Tibial artery (tissue), 4 donors: Measurements from ENCODE around the gene HOXA3.

Experiments used
- DNase-seq, 2 donors: peaks; one replicate each; pipeline ENCODE4 v3.0.0-alpha.2; 2019
- H3K27ac ChIP-seq, 2 donors: fragments of 200-600 bp; sonication (generic) in 1 of 2; 1 replicate in 1 of 2; 2 replicates in 1 of 2; pipeline ENCODE4 v1.5.1; 2018 to 2019; ENCODE audit warnings: mild to moderate bottlenecking in 1 of 2
- H3K27me3 ChIP-seq, 2 donors: fragments of 200-600 bp; sonication (generic) in 1 of 2; one replicate each; pipeline versions ENCODE4 v1.5.1 to v1.6.0; 2016 to 2019
- H3K36me3 ChIP-seq, 3 donors: fragments of 200-600 bp; sonication (generic) in 2 of 3; one replicate each; pipeline ENCODE4 v1.5.1; 2016 to 2019; ENCODE audit warnings: mild to moderate bottlenecking in 2 of 3
- H3K4me1 ChIP-seq, 4 donors: fragments of 200-600 bp; sonication (generic) in 2 of 4; 1 replicate in 3 of 4; 2 replicates in 1 of 4; pipeline ENCODE4 v1.5.1; 2016 to 2019
- H3K4me3 ChIP-seq, 2 donors: fragments of 200-600 bp; sonication (generic) in 1 of 2; 1 replicate in 1 of 2; 2 replicates in 1 of 2; pipeline ENCODE4 v1.5.1; 2018 to 2019; ENCODE audit warnings: mild to moderate bottlenecking in 2 of 2
- H3K9me3 ChIP-seq, 3 donors: fragments of 200-600 bp; sonication (generic) in 1 of 3; one replicate each; pipeline ENCODE4 v1.5.1; 2016 to 2019
- intact Hi-C: fragments of 100-400 bp; cut with DNase I; formaldehyde crosslinking; loops from one replicate; pipeline ENCODE4 v1.15.0; 2023; ENCODE audit warnings: low total_unique reads
- TF ChIP-seq, protein P1 (sequence below), 2 experiments: fragments of 200-600 bp in 1 of 2; fragments of 450-650 bp in 1 of 2; IDR thresholded peaks; one replicate each; pipeline ENCODE4 v1.5.1; 2017 to 2019; ENCODE audit warnings: antibody characterized with exemption in 2 of 2, mild to moderate bottlenecking in 1 of 2, moderate library complexity in 1 of 2

Gene HOXA3

DNA sequence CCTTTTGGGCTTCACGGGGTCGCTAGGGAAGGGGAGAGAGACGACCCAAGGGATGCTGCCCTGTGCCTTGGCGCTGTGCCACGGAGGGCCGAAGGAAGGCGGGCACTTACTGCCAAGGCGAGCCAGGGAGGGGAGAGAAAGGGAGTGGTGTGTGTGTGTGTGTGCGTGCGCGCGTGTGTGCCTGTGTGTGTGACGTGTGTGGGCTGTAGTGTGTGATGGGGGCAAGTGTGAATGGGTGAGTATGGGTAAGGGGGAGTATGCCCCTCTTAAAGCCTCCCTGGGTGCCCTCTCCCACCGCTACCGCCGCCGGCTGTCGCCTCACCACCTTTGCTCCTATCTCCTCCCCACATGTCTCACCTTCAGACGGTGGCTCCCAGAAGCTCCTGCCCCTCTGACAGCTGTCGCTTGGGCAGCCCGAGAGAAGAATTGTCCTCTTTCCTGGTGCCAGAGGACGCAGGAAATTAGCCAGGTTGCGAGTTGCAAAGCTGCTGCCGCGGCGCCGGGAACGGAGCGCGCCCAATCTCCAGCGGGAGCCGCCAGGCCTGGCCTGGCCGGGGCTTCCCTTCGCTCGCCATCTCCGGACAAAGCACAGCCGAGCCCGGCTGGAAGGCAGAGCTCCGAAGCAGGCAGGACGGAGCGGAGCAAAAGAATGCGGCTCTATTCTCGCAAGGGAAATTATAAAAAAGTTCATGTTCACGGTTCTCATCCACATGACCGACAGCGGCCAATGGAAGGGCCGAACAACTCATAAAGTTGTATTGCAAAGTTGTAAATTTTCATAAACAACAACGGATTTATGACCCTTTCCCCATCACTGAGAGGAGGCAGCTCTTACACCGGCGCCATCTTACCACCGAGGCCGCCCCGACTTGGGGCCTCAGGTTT is at the start of gene HOXA3:
Gene HOXA3, minus strand, starts transcription at position 653 of the 885 bp plus-strand sequence. CDS start 41,943 bp downstream, outside the sequence.
- Histone ChIP-seq H3K27me3 (no peaks in the 10 kb centered on the region), H3K4me3 (peak within 1 kb of the TSS; percentile 66 to 78), H3K4me1 (peaks cover 10 to 59% (median 50%) of the 10 kb centered on the region in 4 donors), H3K36me3 (no peaks in the 10 kb centered on the region), H3K9me3 (no peaks in the 10 kb centered on the region), H3K27ac (peak within 1 kb of the TSS; percentile 94 to 95)
- TF ChIP-seq, protein P1, sequence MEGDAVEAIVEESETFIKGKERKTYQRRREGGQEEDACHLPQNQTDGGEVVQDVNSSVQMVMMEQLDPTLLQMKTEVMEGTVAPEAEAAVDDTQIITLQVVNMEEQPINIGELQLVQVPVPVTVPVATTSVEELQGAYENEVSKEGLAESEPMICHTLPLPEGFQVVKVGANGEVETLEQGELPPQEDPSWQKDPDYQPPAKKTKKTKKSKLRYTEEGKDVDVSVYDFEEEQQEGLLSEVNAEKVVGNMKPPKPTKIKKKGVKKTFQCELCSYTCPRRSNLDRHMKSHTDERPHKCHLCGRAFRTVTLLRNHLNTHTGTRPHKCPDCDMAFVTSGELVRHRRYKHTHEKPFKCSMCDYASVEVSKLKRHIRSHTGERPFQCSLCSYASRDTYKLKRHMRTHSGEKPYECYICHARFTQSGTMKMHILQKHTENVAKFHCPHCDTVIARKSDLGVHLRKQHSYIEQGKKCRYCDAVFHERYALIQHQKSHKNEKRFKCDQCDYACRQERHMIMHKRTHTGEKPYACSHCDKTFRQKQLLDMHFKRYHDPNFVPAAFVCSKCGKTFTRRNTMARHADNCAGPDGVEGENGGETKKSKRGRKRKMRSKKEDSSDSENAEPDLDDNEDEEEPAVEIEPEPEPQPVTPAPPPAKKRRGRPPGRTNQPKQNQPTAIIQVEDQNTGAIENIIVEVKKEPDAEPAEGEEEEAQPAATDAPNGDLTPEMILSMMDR (IDR thresholded peaks at IDR 0.05), result no peak
- DNase-seq, result peak; percentile 78 to 90
- intact Hi-C loops, result no loop called here

DNA sequence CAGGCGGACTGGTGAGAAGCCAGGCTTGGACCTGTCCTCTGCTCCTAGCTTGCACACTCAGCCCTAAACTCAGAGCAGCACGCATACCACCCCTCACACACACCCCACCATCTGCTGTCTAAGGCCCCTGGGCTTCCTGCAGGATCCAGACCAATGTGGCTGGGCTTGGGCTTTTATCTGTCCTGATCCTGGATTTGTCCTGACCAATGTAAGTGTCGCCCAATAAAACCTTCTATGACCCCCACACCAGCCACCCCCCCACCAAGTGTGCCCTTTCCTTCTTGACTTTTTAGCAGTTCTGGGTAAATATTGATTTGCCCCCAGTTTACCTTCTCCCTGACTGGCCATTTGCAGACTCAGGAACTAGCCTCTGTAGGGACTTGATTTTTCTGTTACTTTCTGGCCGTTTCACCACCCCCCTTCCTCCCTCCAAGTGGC is 49.2 kb upstream of the HOXA3 start:
- Histone ChIP-seq H3K4me3 (no peak overlapping the region), H3K4me1 (peaks cover 0 to 48% (median 26%) of the 10 kb centered on the region in 4 donors), H3K27me3 (peaks cover 4 to 98% of the 10 kb centered on the region in 2 donors), H3K9me3 (no peaks in the 10 kb centered on the region), H3K27ac (no peak overlapping the region), H3K36me3 (no peaks in the 10 kb centered on the region)
- DNase-seq, result peak in 1 of 2 donors; percentile 52
- TF ChIP-seq, protein P1 (IDR thresholded peaks at IDR 0.05), result no peak
- intact Hi-C loops, result loop anchor here (10.0 kb wide), 1 partner anchor 373 kb away; no protein-coding TSS in a partner anchor

DNA sequence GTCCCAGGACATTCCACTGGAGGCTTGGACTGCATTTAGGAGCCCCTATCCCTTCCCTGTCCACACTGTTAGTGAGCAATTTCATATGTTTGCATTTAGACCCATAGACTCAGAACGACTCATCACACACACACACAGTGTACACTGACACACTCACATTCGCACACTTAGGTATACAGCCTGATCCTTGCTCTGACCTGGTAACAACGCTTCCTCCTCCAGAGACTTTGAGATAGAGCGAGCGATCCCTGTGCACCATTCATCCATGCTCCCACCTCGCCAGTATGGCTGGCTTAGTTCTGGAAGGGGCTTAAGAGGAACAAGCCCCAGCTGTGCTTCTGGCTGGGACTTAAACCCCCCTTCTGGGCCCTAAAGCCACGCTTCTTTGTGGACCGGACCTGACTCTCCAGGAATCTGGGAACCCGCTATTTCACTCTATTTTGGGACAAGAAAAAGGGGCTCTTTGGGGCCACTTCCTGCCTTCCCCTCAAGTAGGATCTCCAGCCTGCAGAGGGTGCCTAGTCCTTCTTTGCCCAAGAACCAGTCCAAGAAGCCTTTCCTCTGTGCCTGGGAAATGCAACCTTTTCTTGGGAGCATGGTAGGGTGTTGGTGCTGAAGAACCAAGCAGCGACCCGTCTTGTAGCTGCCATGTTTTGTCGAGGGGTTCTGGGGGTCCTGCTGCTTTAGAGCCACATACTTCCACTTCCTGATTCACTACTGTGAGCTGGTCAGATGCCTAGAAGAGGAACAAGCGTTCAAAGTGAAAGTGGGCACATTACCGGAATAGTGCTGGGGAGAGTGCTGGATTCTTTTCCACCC is 48.6 kb upstream of the HOXA3 start:
- DNase-seq, result peak in 1 of 2 donors; percentile 51
- TF ChIP-seq, protein P1 (IDR thresholded peaks at IDR 0.05), result no peak
- H3K4me1 ChIP-seq, result peaks cover 0 to 48% (median 26%) of the 10 kb centered on the region in 4 donors
- no peaks in the 10 kb centered on the region for H3K36me3 ChIP-seq
- H3K27me3 ChIP-seq, result peaks cover 4 to 97% of the 10 kb centered on the region in 2 donors
- H3K4me3 ChIP-seq, result peak overlapping the region in 1 of 2 donors; percentile 44
- H3K9me3 ChIP-seq, result no peaks in the 10 kb centered on the region
- intact Hi-C loops, result loop anchor here (10.0 kb wide), 1 partner anchor 374 kb away; no protein-coding TSS in a partner anchor
- no peak overlapping the region for H3K27ac ChIP-seq

DNA sequence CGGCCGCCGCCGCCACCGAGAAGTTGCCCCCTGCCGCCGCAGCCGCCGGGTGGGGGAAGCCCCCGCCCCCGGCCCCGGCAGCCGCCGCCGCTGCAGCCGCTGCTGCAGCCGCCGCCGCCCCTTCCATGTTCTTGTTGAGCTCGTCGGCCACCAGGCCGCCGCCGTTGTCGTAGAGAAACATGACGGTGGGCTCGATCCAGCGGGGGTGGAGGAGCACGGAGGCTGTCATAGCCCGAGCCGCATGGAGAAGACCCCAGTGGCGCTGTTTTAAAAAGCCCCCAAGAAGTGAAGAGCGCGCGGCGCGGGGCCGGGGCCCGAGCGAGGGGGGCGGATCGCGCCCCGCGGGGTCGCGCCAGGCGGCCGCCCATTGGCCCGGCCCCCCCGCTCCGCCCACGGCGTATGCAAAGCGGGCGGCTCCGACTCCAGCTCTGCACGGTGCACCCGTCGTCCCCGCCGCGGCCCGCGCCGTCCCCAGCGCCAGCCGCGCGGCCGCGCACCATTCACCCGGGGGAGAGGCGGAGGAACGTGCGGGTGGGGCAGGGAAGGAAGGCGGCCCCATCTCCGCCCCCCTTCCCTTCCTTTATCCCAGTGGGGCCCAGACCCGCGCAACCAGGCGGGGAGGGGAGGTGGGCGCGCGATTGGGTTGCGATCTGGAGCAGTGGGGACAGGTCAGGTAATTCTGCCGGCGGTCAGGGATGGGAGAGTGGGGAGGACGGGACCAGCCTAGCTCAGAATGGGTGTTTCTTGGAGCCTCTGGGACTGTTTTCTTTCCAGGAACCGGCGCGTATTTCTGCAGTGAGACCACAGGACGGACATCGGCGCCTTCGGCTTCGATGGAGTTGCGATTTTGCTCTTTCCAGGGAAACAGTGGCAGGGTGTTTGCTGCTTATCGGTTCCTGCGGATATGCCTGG is 47.7 kb upstream of the HOXA3 start, which contains the start of gene HOXA13:
Gene HOXA13, minus strand, starts transcription at position 243 of the 912 bp plus-strand sequence. Its CDS starts 14 bp downstream, at position 229.
- intact Hi-C loops, result loop anchor here (10.0 kb wide), 3 partner anchors 375 to 895 kb away; no protein-coding TSS in a partner anchor
- Histone ChIP-seq H3K27me3 (peaks cover 4 to 97% of the 10 kb centered on the region in 2 donors), H3K4me1 (peaks cover 0 to 43% (median 21%) of the 10 kb centered on the region in 4 donors), H3K4me3 (peak within 1 kb of the TSS; percentile 35 to 44), H3K9me3 (no peaks in the 10 kb centered on the region), H3K36me3 (no peaks in the 10 kb centered on the region), H3K27ac (no peak within 1 kb of the TSS)
- DNase-seq, result peak in 1 of 2 donors; percentile 65
- TF ChIP-seq, protein P1 (IDR thresholded peaks at IDR 0.05), result no peak
